Trophoblast cell (in vitro differentiated cells and primary cell): ENCODE results near the gene MEX3A.

Source experiments
- DNase-seq, 2 donors: peaks; one replicate each; pipeline ENCODE4 v3.0.0-alpha.2; 2016
- H2AFZ ChIP-seq: 2 replicates; pipeline ENCODE4 v1.6.1; 2013; ENCODE audit warnings: low read length, moderate library complexity, mild to moderate bottlenecking; ENCODE audit not compliant: insufficient read depth, poor library complexity
- H2AK5ac ChIP-seq: 2 replicates; pipeline ENCODE4 v1.6.1; 2013; ENCODE audit warnings: mild to moderate bottlenecking, low read length
- H2BK120ac ChIP-seq: 2 replicates; pipeline ENCODE4 v1.6.1; 2013; ENCODE audit warnings: low read length, mild to moderate bottlenecking, moderate library complexity; ENCODE audit not compliant: insufficient read depth, poor library complexity
- H2BK12ac ChIP-seq: 2 replicates; pipeline ENCODE4 v1.6.1; 2013; ENCODE audit warnings: mild to moderate bottlenecking, low read length, moderate library complexity
- H2BK5ac ChIP-seq: 2 replicates; pipeline ENCODE4 v1.6.1; 2013; ENCODE audit warnings: low read length, low read depth, moderate library complexity, mild to moderate bottlenecking; ENCODE audit not compliant: poor library complexity
- H3K14ac ChIP-seq: 2 replicates; pipeline ENCODE4 v1.6.1; 2013; ENCODE audit warnings: mild to moderate bottlenecking, low read length
- H3K18ac ChIP-seq: 2 replicates; pipeline ENCODE4 v1.6.1; 2013; ENCODE audit warnings: mild to moderate bottlenecking, low read length
- H3K23ac ChIP-seq: 2 replicates; pipeline ENCODE4 v1.6.1; 2013; ENCODE audit warnings: low read length
- H3K27ac ChIP-seq: 2 replicates; pipeline ENCODE4 v1.5.1; 2013; ENCODE audit warnings: low read depth, mild to moderate bottlenecking, inconsistent platforms, low read length, moderate library complexity
- H3K27me3 ChIP-seq: 2 replicates; pipeline ENCODE4 v1.6.1; 2013; ENCODE audit warnings: inconsistent platforms, mild to moderate bottlenecking, low read length, moderate library complexity; ENCODE audit not compliant: insufficient read depth
- H3K36me3 ChIP-seq, 2 experiments: 1 replicate in 1 of 2; 2 replicates in 1 of 2; pipeline ENCODE4 v1.6.1; 2013; ENCODE audit warnings: low read length in 2 of 2, mild to moderate bottlenecking in 2 of 2, moderate library complexity in 1 of 2; ENCODE audit not compliant: insufficient read depth in 2 of 2, control insufficient read depth in 1 of 2
- H3K4ac ChIP-seq: 2 replicates; pipeline ENCODE4 v1.6.1; 2013; ENCODE audit warnings: low read depth, mild to moderate bottlenecking, low read length, moderate library complexity
- H3K4me1 ChIP-seq, 2 experiments: 1 replicate in 1 of 2; 2 replicates in 1 of 2; pipeline ENCODE4 v1.6.1; 2013; ENCODE audit warnings: low read length in 2 of 2, mild to moderate bottlenecking in 2 of 2, moderate library complexity in 1 of 2; ENCODE audit not compliant: insufficient read depth in 2 of 2, control insufficient read depth in 1 of 2
- H3K4me2 ChIP-seq: 2 replicates; pipeline ENCODE4 v1.6.1; 2013; ENCODE audit warnings: inconsistent platforms, mild to moderate bottlenecking, low read length, moderate library complexity
- H3K4me3 ChIP-seq: 2 replicates; pipeline ENCODE4 v1.5.1; 2013; ENCODE audit warnings: mild to moderate bottlenecking, low read depth, low read length, inconsistent platforms
- H3K79me1 ChIP-seq: one replicate; pipeline ENCODE4 v1.6.1; 2013; ENCODE audit warnings: low read length
- H3K79me2 ChIP-seq: 2 replicates; pipeline ENCODE4 v1.6.1; 2013; ENCODE audit warnings: low read length, mild to moderate bottlenecking; ENCODE audit not compliant: control insufficient read depth, insufficient read depth, poor library complexity
- H3K9ac ChIP-seq: 2 replicates; pipeline ENCODE4 v1.6.1; 2013; ENCODE audit warnings: mild to moderate bottlenecking, low read length
- H3K9me3 ChIP-seq: 2 replicates; pipeline ENCODE4 v1.6.1; 2013; ENCODE audit warnings: low read depth, mild to moderate bottlenecking, control low read depth, inconsistent platforms, low read length; ENCODE audit not compliant: insufficient read depth
- H4K12ac ChIP-seq: 2 replicates; pipeline ENCODE4 v1.6.1; 2013; ENCODE audit warnings: low read depth, mild to moderate bottlenecking, low read length, moderate library complexity
- H4K8ac ChIP-seq: 2 replicates; pipeline ENCODE4 v1.6.1; 2013; ENCODE audit warnings: low read depth, mild to moderate bottlenecking, low read length, moderate library complexity
- H4K91ac ChIP-seq: one replicate; pipeline ENCODE4 v1.6.1; 2013; ENCODE audit warnings: low read depth, mild to moderate bottlenecking, low read length, moderate library complexity
- WGBS: extraction: QIAGEN DNeasy Blood & Tissue Kit; methylation state at CpG from one replicate; pipeline ENCODE4 v1.1.7; 2013; ENCODE audit warnings: missing lambda C conversion rate; ENCODE audit not compliant: insufficient read length, insufficient coverage; ENCODE audit errors: extremely low coverage; 5-methylcytosine and 5-hydroxymethylcytosine counted together

The MEX3A gene

GRCh38 chr1:156104065-156104810 lies 22.0 kb upstream of the MEX3A start:
- WGBS, result no CpG with 5 or more reads among the region's 15 CpGs
- Histone ChIP-seq H2BK5ac (peak overlapping the region; percentile 97), H2AFZ (no peak overlapping the region), H3K9ac (no peak overlapping the region), H3K23ac (no peak overlapping the region), H3K18ac (peak overlapping the region; percentile 67), H2BK12ac (peak overlapping the region; percentile 90), H3K14ac (peak overlapping the region; percentile 38), H2AK5ac (peak overlapping the region; percentile 36), H3K9me3 (no peaks in the 10 kb centered on the region), H4K91ac (peak overlapping the region; percentile 95), H3K4me2 (peak overlapping the region; percentile 24), H4K12ac (peak overlapping the region; percentile 10), H3K4me1 (peaks cover 50 to 60% of the 10 kb centered on the region in 2 experiments), H3K79me1 (peaks cover 41% of the 10 kb centered on the region), H3K36me3 (peaks cover 3% of the 10 kb centered on the region in 2 experiments), H3K27ac (peak overlapping the region; percentile 100), H4K8ac (peak overlapping the region; percentile 52), H3K4me3 (no peak overlapping the region), H3K4ac (peak overlapping the region; percentile 24), H3K79me2 (peaks cover 13% of the 10 kb centered on the region), H3K27me3 (no peaks in the 10 kb centered on the region), H2BK120ac (peak overlapping the region; percentile 97)
- peak; percentile 54 to 69 for DNase-seq

GRCh38 chr1:156103521-156103947 lies 21.3 kb upstream of the MEX3A start:
- H3K9ac ChIP-seq, result no peak overlapping the region
- no peaks in the 10 kb centered on the region for H3K9me3 ChIP-seq
- peak overlapping the region; percentile 78 for H3K27ac ChIP-seq
- no CpG with 5 or more reads among the region's 9 CpGs for WGBS
- peaks cover 39% of the 10 kb centered on the region for H3K79me1 ChIP-seq
- peak overlapping the region; percentile 52 for H4K8ac ChIP-seq
- H3K4me2 ChIP-seq, result peak overlapping the region; percentile 24
- H3K36me3 ChIP-seq, result peaks cover 3 to 7% of the 10 kb centered on the region in 2 experiments
- peaks cover 11% of the 10 kb centered on the region for H3K79me2 ChIP-seq
- DNase-seq, result no peak
- H3K23ac ChIP-seq, result no peak overlapping the region
- peak overlapping the region; percentile 67 for H3K18ac ChIP-seq
- H3K4me3 ChIP-seq, result no peak overlapping the region
- peak overlapping the region; percentile 95 for H4K91ac ChIP-seq
- no peak overlapping the region for H2AFZ ChIP-seq
- peak overlapping the region; percentile 84 for H2BK120ac ChIP-seq
- H3K4me1 ChIP-seq, result peaks cover 52 to 60% of the 10 kb centered on the region in 2 experiments
- H3K27me3 ChIP-seq, result no peaks in the 10 kb centered on the region
- peak overlapping the region; percentile 36 for H2AK5ac ChIP-seq
- H3K4ac ChIP-seq, result peak overlapping the region; percentile 54
- peak overlapping the region; percentile 38 for H3K14ac ChIP-seq
- peak overlapping the region; percentile 9 for H4K12ac ChIP-seq
- H2BK12ac ChIP-seq, result peak overlapping the region; percentile 67
- H2BK5ac ChIP-seq, result peak overlapping the region; percentile 23

GRCh38 chr1:156102633-156103511 lies 20.6 kb upstream of the MEX3A start:
- H3K79me2 ChIP-seq, result peaks cover 11% of the 10 kb centered on the region
- no peak overlapping the region for H2AFZ ChIP-seq
- no peak overlapping the region for H3K23ac ChIP-seq
- peak overlapping the region; percentile 95 for H4K91ac ChIP-seq
- H3K4me3 ChIP-seq, result no peak overlapping the region
- H3K9ac ChIP-seq, result no peak overlapping the region
- DNase-seq, result no peak
- WGBS, result no CpG with 5 or more reads among the region's 16 CpGs
- H4K12ac ChIP-seq, result no peak overlapping the region
- peak overlapping the region; percentile 54 for H3K4ac ChIP-seq
- H3K9me3 ChIP-seq, result no peaks in the 10 kb centered on the region
- H3K27me3 ChIP-seq, result no peaks in the 10 kb centered on the region
- H2AK5ac ChIP-seq, result peak overlapping the region; percentile 11
- H3K4me1 ChIP-seq, result peaks cover 49 to 57% of the 10 kb centered on the region in 2 experiments
- H4K8ac ChIP-seq, result peak overlapping the region; percentile 22
- H3K27ac ChIP-seq, result peak overlapping the region; percentile 78
- peaks cover 3 to 10% of the 10 kb centered on the region in 2 experiments for H3K36me3 ChIP-seq
- peaks cover 39% of the 10 kb centered on the region for H3K79me1 ChIP-seq
- H3K18ac ChIP-seq, result peak overlapping the region; percentile 43
- H3K14ac ChIP-seq, result peak overlapping the region; percentile 14
- no peak overlapping the region for H3K4me2 ChIP-seq
- H2BK5ac ChIP-seq, result peak overlapping the region; percentile 23
- peak overlapping the region; percentile 23 for H2BK12ac ChIP-seq
- H2BK120ac ChIP-seq, result peak overlapping the region; percentile 13

- WGBS, result no CpG with 5 or more reads among the region's 6 CpGs
- Histone ChIP-seq H3K9ac (no peak overlapping the region), H3K4ac (peak overlapping the region; percentile 3)
Measured at GRCh38 chr1:156101880-156102279, 19.6 kb upstream of the MEX3A start.

More at GRCh38 chr1:156101880-156102279, 19.6 kb upstream of the MEX3A start:
- no peak overlapping the region for H2AFZ ChIP-seq
- H3K4me2 ChIP-seq, result no peak overlapping the region
- H3K36me3 ChIP-seq, result peaks cover 13 to 18% of the 10 kb centered on the region in 2 experiments
- no peak overlapping the region for H4K91ac ChIP-seq
- peaks cover 13% of the 10 kb centered on the region for H3K79me2 ChIP-seq
- no peak overlapping the region for H2BK120ac ChIP-seq
- no peak overlapping the region for H2BK5ac ChIP-seq
- H3K79me1 ChIP-seq, result peaks cover 39% of the 10 kb centered on the region
- H3K18ac ChIP-seq, result no peak overlapping the region
- no peak for DNase-seq
- H3K9me3 ChIP-seq, result no peaks in the 10 kb centered on the region
- no peak overlapping the region for H3K27ac ChIP-seq
- H3K23ac ChIP-seq, result no peak overlapping the region
- H2BK12ac ChIP-seq, result no peak overlapping the region
- no peak overlapping the region for H3K14ac ChIP-seq
- H3K27me3 ChIP-seq, result no peaks in the 10 kb centered on the region
- H3K4me3 ChIP-seq, result no peak overlapping the region
- H4K12ac ChIP-seq, result no peak overlapping the region
- H4K8ac ChIP-seq, result no peak overlapping the region
- no peak overlapping the region for H2AK5ac ChIP-seq
- H3K4me1 ChIP-seq, result peaks cover 43 to 53% of the 10 kb centered on the region in 2 experiments
